Liver (tissue), 9 donors: Measurements from ENCODE around the gene IFI27L1. TPM values are rescaled to one million over a fixed set of nuclear protein-coding genes. Genes with fewer than 3 reads are reported as not detected.

ENCODE experiments used
- DNase-seq: peaks from one replicate; pipeline ENCODE4 v3.0.0-alpha.2; 2017; ENCODE audit warnings: low spot score
- H3K27ac ChIP-seq, 2 donors: one replicate each; pipeline ENCODE4 v1.7.0; 2013; ENCODE audit warnings: inconsistent platforms in 2 of 2, low read length in 2 of 2, control low read depth in 1 of 2, low read depth in 1 of 2, mild to moderate bottlenecking in 1 of 2
- H3K27me3 ChIP-seq, 4 donors: one replicate each; pipeline versions ENCODE4 v1.6.1 to v1.7.0; 2013; ENCODE audit warnings: low read length in 3 of 4, inconsistent platforms in 1 of 4, mild to moderate bottlenecking in 1 of 4, moderate library complexity in 1 of 4; ENCODE audit not compliant: control insufficient read depth in 4 of 4, insufficient read depth in 4 of 4
- H3K36me3 ChIP-seq, 4 donors: one replicate each; pipeline versions ENCODE4 v1.6.1 to v1.7.0; 2013; ENCODE audit warnings: low read length in 3 of 4, mild to moderate bottlenecking in 3 of 4, low read depth in 1 of 4, moderate library complexity in 1 of 4; ENCODE audit not compliant: control insufficient read depth in 4 of 4, insufficient read depth in 3 of 4
- H3K4me1 ChIP-seq, 4 donors: one replicate each; pipeline versions ENCODE4 v1.6.1 to v1.7.0; 2013; ENCODE audit warnings: low read length in 3 of 4, mild to moderate bottlenecking in 3 of 4, moderate library complexity in 1 of 4; ENCODE audit not compliant: control insufficient read depth in 4 of 4, insufficient read depth in 4 of 4
- H3K4me3 ChIP-seq, 3 donors: one replicate each; pipeline versions ENCODE4 v1.6.1 to v1.7.0; 2013; ENCODE audit warnings: low read length in 3 of 3, control low read depth in 1 of 3, low read depth in 1 of 3, mild to moderate bottlenecking in 1 of 3
- H3K9ac ChIP-seq, 2 donors: one replicate each; pipeline ENCODE4 v1.7.0; 2013; ENCODE audit warnings: low read length in 2 of 2, mild to moderate bottlenecking in 2 of 2, moderate library complexity in 2 of 2, control low read depth in 1 of 2, low read depth in 1 of 2
- H3K9me3 ChIP-seq, 4 donors: one replicate each; pipeline versions ENCODE4 v1.6.1 to v1.7.0; 2013; ENCODE audit warnings: low read length in 3 of 4; ENCODE audit not compliant: control insufficient read depth in 4 of 4
- EGR1 ChIP-seq, 2 donors: IDR thresholded peaks; 2 replicates each; pipeline ENCODE4 v1.6.1; 2016 to 2018; ENCODE audit warnings: antibody characterized with exemption in 2 of 2, low read depth in 2 of 2
- FOXA2 ChIP-seq: IDR thresholded peaks from 2 replicates; pipeline ENCODE4 v1.6.1; 2016; ENCODE audit warnings: antibody characterized with exemption
- GABPA ChIP-seq, 2 donors: IDR thresholded peaks in 1 of 2; conservative IDR thresholded peaks in 1 of 2; 2 replicates each; pipeline ENCODE4 v1.6.1; 2016; ENCODE audit warnings: antibody characterized with exemption in 2 of 2, mild to moderate bottlenecking in 1 of 2, moderate library complexity in 1 of 2
- HNF4A ChIP-seq, 2 donors: conservative IDR thresholded peaks; 2 replicates each; pipeline ENCODE4 v1.6.1; 2016; ENCODE audit warnings: antibody characterized with exemption in 2 of 2, mild to moderate bottlenecking in 2 of 2
- JUND ChIP-seq, 2 donors: IDR thresholded peaks; 2 replicates each; pipeline ENCODE4 v1.6.1; 2016; ENCODE audit warnings: antibody characterized with exemption in 2 of 2
- MAX ChIP-seq: IDR thresholded peaks from 2 replicates; pipeline ENCODE4 v1.6.1; 2016; ENCODE audit warnings: antibody characterized with exemption
- NR2F2 ChIP-seq: IDR thresholded peaks from 2 replicates; pipeline ENCODE4 v1.6.1; 2016; ENCODE audit warnings: antibody characterized with exemption
- RAD21 ChIP-seq, 2 donors: IDR thresholded peaks; 2 replicates each; pipeline ENCODE4 v1.6.1; 2016; ENCODE audit warnings: antibody characterized with exemption in 2 of 2, mild to moderate bottlenecking in 2 of 2
- RXRA ChIP-seq, 2 donors: IDR thresholded peaks; 2 replicates each; pipeline ENCODE4 v1.6.1; 2017 to 2018; ENCODE audit warnings: antibody characterized with exemption in 2 of 2, mild to moderate bottlenecking in 1 of 2
- SP1 ChIP-seq: IDR thresholded peaks from 2 replicates; pipeline ENCODE4 v1.6.1; 2018; ENCODE audit warnings: antibody characterized with exemption, mild to moderate bottlenecking
- TAF1 ChIP-seq: conservative IDR thresholded peaks from 2 replicates; pipeline ENCODE4 v1.6.1; 2016; ENCODE audit warnings: antibody characterized with exemption, mild to moderate bottlenecking
- YY1 ChIP-seq: IDR thresholded peaks from 2 replicates; pipeline ENCODE4 v1.6.1; 2016; ENCODE audit warnings: antibody characterized with exemption, mild to moderate bottlenecking
- WGBS: extraction: QIAGEN DNeasy Blood & Tissue Kit; methylation state at CpG from one replicate; pipeline ENCODE4 v1.1.7; 2013; 5-methylcytosine and 5-hydroxymethylcytosine counted together
- polyA plus RNA-seq, 2 donors: library from polyadenylated mRNA; stranded (reverse) in 1 of 2; unstranded in 1 of 2; fragments of 200-250 nt in 1 of 2; fragments of >200 nt in 1 of 2; fragmentation: Nextera tagmentation in 1 of 2; extraction: Ambion mirVana in 1 of 2; gene quantifications; one replicate each; pipeline versions ENCODE4 v1.2.1 to v1.2.3, GENCODE V29; 2013 to 2015
- total RNA-seq, 2 donors: library from RNA; depleted of rRNA; stranded (reverse); fragments of >200 nt; gene quantifications; one replicate each; pipeline ENCODE4 v1.2.3, GENCODE V29; 2014
- TF ChIP-seq, protein P1 (sequence below): IDR thresholded peaks from 2 replicates; pipeline ENCODE4 v1.6.1; 2016; ENCODE audit warnings: antibody characterized with exemption
- TF ChIP-seq, protein P2 (sequence below): IDR thresholded peaks from 2 replicates; pipeline ENCODE4 v1.6.1; 2016; ENCODE audit warnings: antibody characterized with exemption, mild to moderate bottlenecking
- TF ChIP-seq, protein P3 (sequence below): IDR thresholded peaks from 2 replicates; pipeline ENCODE4 v1.6.1; 2016; ENCODE audit warnings: antibody characterized with exemption
- TF ChIP-seq, protein P4 (sequence below): fragments of 150-350 bp; IDR thresholded peaks from 2 replicates; pipeline ENCODE4 v1.5.1; 2017; ENCODE audit warnings: improper control_type of control experiment, low read depth, low read length; ENCODE audit not compliant: missing input control
- donor health status: healthy.
- donor health status: healthy.
- donor health status: healthy.
- donor health status: healthy.
- donor health status: healthy.

The IFI27L1 gene
- total and polyA plus RNA-seq, 4 donors, result 3.7 to 8.1 (median 5.6) TPM

GRCh38 chr14:94115631-94116030 is 34.5 kb downstream of the IFI27L1 start:
- no peak overlapping the region for H3K27ac ChIP-seq
- H3K27me3 ChIP-seq, result no peaks in the 10 kb centered on the region
- TF ChIP-seq, protein P1, sequence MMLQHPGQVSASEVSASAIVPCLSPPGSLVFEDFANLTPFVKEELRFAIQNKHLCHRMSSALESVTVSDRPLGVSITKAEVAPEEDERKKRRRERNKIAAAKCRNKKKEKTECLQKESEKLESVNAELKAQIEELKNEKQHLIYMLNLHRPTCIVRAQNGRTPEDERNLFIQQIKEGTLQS, result no peak
- DNase-seq, result no peak
- H3K4me1 ChIP-seq, result peaks cover 0 to 5% (median 2%) of the 10 kb centered on the region in 4 donors
- WGBS, result 91% methylated on average over 15 of the region's 15 CpGs
- H3K9ac ChIP-seq, result no peak overlapping the region
- H3K9me3 ChIP-seq, result peaks cover 0 to 5% (median 0%) of the 10 kb centered on the region in 4 donors
- no peaks in the 10 kb centered on the region for H3K36me3 ChIP-seq
- H3K4me3 ChIP-seq, result no peak overlapping the region

DNA sequence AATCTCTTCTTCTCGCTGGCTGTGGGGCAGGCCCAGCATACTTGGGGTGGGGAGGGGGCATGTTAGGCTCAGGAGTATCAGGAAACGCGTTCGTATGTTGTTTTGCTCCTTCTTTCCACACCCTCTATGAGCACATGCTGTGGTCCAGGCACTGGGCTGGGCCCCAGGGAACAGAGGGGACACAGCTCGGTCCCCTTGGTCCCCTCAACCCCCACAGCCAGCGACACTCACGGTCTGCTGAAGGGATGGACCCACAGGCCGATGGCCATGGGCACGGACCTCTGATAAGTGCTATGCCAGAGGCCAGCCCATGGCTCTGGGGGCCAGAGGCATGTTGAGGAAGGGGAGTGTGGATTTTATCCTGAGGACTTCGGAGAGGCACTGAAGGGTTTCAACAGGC is 35.6 kb downstream of the IFI27L1 start:
- 87% methylated on average over 10 of the region's 10 CpGs for WGBS
- peaks cover 0 to 5% (median 2%) of the 10 kb centered on the region in 4 donors for H3K4me1 ChIP-seq
- DNase-seq, result no peak
- no peak overlapping the region for H3K27ac ChIP-seq
- peaks cover 0 to 5% (median 0%) of the 10 kb centered on the region in 4 donors for H3K9me3 ChIP-seq
- no peak overlapping the region for H3K9ac ChIP-seq
- no peak for TF ChIP-seq NR2F2
- no peak for TF ChIP-seq SP1
- no peak for TF ChIP-seq HNF4A (conservative IDR thresholded peaks at IDR 0.05)
- TF ChIP-seq, protein P1, result no peak
- no peak for TF ChIP-seq MAX
- TF ChIP-seq FOXA2, result no peak
- TF ChIP-seq, protein P2, sequence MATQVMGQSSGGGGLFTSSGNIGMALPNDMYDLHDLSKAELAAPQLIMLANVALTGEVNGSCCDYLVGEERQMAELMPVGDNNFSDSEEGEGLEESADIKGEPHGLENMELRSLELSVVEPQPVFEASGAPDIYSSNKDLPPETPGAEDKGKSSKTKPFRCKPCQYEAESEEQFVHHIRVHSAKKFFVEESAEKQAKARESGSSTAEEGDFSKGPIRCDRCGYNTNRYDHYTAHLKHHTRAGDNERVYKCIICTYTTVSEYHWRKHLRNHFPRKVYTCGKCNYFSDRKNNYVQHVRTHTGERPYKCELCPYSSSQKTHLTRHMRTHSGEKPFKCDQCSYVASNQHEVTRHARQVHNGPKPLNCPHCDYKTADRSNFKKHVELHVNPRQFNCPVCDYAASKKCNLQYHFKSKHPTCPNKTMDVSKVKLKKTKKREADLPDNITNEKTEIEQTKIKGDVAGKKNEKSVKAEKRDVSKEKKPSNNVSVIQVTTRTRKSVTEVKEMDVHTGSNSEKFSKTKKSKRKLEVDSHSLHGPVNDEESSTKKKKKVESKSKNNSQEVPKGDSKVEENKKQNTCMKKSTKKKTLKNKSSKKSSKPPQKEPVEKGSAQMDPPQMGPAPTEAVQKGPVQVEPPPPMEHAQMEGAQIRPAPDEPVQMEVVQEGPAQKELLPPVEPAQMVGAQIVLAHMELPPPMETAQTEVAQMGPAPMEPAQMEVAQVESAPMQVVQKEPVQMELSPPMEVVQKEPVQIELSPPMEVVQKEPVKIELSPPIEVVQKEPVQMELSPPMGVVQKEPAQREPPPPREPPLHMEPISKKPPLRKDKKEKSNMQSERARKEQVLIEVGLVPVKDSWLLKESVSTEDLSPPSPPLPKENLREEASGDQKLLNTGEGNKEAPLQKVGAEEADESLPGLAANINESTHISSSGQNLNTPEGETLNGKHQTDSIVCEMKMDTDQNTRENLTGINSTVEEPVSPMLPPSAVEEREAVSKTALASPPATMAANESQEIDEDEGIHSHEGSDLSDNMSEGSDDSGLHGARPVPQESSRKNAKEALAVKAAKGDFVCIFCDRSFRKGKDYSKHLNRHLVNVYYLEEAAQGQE, result no peak
- TF ChIP-seq, protein P3, sequence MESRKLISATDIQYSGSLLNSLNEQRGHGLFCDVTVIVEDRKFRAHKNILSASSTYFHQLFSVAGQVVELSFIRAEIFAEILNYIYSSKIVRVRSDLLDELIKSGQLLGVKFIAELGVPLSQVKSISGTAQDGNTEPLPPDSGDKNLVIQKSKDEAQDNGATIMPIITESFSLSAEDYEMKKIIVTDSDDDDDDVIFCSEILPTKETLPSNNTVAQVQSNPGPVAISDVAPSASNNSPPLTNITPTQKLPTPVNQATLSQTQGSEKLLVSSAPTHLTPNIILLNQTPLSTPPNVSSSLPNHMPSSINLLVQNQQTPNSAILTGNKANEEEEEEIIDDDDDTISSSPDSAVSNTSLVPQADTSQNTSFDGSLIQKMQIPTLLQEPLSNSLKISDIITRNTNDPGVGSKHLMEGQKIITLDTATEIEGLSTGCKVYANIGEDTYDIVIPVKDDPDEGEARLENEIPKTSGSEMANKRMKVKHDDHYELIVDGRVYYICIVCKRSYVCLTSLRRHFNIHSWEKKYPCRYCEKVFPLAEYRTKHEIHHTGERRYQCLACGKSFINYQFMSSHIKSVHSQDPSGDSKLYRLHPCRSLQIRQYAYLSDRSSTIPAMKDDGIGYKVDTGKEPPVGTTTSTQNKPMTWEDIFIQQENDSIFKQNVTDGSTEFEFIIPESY, result no peak
- no peak for TF ChIP-seq RXRA (IDR thresholded peaks at IDR 0.05)
- no peak for TF ChIP-seq YY1
- no peak for TF ChIP-seq TAF1
- no peak for TF ChIP-seq JUND (IDR thresholded peaks at IDR 0.05)
- no peak for TF ChIP-seq RAD21 (IDR thresholded peaks at IDR 0.05)
- no peak for TF ChIP-seq GABPA (IDR thresholded peaks at IDR 0.05 in 1 of 2, conservative IDR thresholded peaks at IDR 0.05 in 1 of 2)
- TF ChIP-seq, protein P4, sequence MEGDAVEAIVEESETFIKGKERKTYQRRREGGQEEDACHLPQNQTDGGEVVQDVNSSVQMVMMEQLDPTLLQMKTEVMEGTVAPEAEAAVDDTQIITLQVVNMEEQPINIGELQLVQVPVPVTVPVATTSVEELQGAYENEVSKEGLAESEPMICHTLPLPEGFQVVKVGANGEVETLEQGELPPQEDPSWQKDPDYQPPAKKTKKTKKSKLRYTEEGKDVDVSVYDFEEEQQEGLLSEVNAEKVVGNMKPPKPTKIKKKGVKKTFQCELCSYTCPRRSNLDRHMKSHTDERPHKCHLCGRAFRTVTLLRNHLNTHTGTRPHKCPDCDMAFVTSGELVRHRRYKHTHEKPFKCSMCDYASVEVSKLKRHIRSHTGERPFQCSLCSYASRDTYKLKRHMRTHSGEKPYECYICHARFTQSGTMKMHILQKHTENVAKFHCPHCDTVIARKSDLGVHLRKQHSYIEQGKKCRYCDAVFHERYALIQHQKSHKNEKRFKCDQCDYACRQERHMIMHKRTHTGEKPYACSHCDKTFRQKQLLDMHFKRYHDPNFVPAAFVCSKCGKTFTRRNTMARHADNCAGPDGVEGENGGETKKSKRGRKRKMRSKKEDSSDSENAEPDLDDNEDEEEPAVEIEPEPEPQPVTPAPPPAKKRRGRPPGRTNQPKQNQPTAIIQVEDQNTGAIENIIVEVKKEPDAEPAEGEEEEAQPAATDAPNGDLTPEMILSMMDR, result no peak
- no peak for TF ChIP-seq EGR1 (IDR thresholded peaks at IDR 0.05; ENCODE audit: low read depth in 2 of 2)
- no peaks in the 10 kb centered on the region for H3K36me3 ChIP-seq
- H3K4me3 ChIP-seq, result no peak overlapping the region
- no peaks in the 10 kb centered on the region for H3K27me3 ChIP-seq
